Fibroblast of skin of back (primary cell): ENCODE data around the gene CDK9.

Experiments used
- DNase-seq: peaks from one replicate; pipeline ENCODE4 v3.0.0-alpha.2; 2013

CDK9 gene

DNA sequence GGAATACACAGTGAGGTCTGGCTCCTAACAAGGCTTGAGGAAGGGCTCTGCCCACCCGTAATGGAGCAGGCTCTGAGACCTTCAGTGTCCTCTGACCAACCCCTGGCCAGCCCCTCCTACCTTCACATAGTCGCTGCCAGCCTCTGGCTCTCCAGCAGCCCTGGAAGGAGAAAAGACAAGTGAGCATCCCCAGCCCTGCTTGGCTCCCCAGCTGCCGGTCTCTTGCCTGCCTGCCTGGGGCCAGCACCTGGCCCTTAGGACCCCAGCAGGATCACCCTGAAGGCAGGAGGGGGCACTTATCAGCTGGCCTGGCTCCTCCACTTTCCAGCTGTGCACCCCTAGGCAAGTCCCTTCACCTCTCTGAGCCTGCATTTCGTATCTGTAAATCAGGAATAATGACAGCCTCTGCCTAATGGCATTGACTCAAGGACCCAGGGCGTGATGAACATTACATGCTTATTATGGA, 24.3 kb upstream of the CDK9 start:
- no peak for DNase-seq

DNA sequence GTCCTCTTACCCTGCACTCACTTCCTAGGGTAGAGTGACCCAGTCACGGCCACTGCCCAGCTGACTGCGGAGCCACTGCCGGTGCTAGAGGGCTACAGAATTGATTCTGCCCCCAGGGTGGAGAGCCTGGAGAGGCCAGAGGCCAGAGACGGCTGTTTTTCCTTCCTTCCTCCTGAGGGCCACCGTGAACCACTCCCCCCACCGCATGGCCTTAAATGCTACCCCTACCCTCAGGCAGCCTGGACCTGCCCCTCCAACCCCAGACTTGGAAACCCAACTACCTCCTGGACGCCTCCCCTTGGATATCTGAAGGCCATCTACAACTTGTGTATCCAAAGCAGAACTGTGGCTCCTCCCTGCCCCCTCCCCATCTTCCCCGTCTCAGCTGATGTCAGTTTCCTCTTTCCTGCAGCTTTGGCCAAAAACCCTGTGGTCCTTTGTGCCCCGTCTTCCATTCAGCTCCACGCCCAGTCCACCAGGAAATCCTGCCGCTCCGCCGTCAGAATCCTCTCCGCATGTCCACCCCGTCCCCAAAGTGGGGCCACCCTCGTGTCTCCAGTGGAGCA, 23.6 kb upstream of the CDK9 start:
- no peak for DNase-seq

DNA sequence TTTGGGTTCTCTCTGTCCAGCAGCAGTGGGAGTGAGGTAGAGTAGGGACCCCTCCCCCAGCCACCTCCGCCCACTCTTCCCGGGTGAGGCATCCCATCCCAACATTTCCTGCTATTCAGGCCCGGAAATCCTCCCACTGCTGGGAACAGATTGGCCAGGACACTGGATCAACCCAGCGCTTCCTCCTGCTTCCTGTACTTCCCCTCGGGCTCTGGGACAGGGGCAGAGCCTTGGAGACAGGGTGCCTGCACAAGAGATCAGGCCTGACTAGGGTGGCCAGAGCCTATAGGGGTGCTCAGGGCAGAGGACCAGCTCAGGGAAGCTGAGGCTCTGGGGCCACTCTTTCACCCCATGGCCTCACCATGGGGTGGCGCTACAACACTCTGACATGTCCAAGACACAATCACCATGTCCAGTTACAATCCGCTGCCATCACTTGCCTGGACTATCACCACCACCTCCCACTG, 21.9 kb upstream of the CDK9 start:
- DNase-seq = no peak

DNA sequence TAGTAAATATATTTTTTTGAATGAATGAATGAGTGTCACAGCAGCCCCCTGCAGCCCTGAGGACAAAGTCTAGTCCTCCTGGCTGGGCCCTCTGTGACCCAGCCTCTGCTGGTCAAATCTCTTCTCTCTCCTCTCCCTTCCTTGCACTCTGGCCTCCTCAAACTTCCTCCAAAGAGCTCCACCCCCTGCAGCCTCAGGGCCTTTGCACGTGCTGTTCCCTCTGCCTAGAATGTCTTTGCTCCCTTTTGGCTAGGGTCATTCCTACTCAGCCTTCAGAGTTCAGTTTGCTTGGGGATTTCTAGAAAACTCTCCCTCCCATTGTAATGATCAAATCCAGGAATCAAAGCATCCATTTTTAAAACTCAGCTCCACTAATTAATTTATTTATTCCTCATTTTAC, 20.4 kb upstream of the CDK9 start:
- no peak for DNase-seq

DNA sequence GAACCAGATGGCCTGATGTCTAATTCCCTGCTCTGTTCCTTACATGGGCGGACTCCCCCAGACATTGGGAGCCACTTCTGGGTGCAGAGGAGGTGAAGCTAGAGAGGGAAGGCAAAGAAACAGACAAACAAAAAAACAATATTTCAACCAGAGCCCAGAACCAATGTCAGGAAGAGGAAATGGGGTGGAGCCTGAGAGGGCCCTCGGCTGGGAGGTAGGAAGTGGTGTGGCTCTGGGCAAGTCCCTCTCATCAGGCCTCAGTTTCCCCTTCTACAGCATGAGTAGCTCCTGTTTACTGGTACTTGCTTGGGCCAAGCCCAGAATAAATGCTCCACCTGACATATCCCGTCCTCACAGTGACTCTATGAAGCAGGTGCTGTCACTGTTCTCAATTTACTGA, 18.4 kb upstream of the CDK9 start:
- no peak for DNase-seq

DNA sequence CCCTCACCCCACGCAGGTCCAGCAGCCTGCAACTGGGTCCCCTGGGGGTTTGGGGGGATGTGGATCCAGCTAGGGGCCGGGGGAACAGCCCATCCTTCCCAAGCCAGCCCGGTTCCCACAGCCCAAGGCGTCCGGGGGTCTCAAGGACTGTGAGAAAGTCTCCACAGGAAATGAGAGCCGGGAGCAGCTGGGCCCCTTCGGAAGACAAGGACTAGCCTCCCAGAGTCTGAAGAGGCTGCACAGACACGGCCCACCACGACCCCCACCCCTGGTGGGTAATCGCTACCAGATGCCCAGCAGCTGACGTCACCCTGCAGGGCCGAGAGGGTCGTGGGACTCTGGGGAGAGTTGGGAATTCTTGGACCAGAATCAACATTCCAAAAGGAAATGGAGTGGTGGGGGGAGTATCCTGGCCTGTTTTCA, 17.9 kb upstream of the CDK9 start:
- peak; percentile 74 for DNase-seq

DNA sequence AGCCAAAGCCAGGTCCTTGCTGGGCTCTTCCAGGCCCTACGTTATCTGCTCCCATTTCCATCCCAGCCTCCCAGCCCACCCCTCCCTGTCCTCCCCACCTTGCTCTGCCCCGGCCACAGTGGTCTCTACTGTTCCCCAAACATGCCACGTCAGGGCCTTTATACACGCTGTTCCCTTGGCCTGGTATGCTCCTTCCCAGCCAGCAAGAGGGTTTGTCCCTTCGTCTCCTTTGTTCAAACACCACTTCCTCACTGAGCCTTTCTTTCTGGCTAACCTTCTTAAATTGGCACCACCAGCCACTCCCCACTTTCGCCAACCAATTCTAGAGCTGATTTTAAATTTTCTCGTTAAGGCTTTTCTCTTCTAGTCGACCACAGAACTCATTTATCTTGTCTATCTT, 17.1 kb upstream of the CDK9 start:
- DNase-seq = no peak

DNA sequence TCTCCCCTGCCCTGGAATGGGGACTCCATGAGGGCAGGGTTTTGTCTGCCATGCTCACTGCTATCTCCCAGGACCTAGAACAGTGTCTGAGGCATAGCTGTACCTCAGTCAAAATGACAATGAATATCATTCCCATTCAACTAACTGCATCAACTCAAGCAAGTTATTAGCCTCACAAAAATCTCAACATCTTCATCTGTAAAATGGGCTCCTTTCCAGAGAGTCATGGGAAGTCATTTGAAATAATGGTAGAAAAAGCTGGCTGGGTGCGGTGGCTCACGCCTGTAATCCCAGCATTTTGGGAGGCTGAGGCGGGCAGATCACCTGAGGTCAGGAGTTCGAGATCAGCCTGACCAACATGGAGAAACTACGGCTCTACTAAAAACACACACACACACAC, 16.7 kb upstream of the CDK9 start:
- DNase-seq = no peak

DNA sequence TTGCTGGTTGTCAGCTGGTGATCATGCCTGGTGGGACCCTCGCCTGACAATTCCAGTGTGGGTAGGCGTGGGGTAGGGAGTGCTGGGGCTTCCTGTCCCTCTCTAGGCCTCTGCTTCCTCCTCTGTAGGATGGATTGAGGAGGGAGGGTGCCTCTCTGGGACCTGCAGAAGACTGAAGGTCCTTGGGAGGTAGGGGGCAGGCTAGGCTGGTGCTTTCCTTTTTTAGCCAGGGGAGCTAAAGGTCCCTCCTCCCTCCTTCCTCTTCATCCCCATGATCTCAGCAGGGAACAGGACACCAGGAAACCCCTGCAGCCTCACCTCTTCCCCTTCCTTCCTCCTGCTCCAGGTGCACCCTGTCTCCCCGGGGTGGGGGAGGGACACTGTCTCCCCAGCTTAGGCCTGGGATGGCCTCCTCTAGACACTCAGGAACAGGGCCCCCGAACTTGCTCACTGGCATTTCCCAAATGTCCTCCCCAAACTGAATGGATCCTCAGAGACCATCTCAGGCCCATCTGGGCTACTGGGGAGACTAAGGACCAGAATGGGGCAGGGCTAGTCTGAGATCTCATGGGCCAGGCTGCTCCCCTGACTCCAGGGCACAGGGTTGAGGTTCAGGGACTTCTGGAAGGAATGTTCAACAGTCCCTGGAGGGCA, 15.8 kb upstream of the CDK9 start:
- no peak for DNase-seq

DNA sequence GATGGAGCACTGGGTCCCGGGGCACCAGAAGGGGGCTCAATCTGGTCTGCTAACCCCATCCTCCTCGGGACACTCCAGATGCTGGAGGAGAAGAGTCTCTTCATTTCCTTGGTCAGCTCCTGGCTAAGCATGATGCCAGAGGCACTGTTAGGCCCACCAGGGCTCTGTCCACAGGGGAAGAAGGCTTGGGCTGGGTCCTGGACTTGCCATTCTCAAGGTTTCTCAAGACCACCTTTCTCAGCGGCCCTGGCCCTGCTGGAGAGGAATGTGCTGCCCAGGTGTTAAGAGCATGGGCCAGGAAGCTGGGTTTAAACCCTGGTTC, 15.3 kb upstream of the CDK9 start:
- no peak for DNase-seq

DNA sequence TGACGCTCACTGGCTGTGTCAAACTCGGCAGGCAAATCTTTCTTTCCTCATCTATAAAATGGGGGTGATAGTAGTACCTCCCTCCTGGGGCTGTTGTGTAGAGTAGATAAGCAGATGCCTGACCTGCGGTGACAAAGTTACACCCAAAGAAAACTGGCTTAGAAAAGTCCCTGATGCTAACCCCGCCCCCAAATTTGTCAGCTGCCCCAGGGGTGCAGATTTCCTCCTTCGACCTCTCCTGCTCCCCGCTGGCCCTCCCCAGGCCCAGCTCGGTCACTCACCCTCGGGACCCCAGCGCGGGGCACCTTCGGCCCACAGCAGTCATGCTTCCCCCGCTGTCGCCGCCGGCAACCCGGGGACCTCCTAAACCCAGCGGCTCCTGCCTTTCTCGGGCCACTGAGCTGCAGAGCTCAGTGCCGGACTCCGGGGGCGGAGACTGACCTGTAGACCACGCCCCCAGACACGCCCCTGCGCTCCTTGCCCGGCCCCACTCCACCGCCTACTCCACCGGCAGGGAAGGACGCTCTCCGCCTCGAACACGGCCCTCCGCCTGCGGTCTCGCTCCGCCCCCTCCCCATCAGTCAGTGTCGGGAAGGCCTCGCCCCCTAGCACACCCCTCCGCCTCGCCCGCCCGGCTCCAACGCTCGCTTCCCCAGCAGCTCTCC, 14.8 kb upstream of the CDK9 start:
- peak; percentile 97 for DNase-seq

DNA sequence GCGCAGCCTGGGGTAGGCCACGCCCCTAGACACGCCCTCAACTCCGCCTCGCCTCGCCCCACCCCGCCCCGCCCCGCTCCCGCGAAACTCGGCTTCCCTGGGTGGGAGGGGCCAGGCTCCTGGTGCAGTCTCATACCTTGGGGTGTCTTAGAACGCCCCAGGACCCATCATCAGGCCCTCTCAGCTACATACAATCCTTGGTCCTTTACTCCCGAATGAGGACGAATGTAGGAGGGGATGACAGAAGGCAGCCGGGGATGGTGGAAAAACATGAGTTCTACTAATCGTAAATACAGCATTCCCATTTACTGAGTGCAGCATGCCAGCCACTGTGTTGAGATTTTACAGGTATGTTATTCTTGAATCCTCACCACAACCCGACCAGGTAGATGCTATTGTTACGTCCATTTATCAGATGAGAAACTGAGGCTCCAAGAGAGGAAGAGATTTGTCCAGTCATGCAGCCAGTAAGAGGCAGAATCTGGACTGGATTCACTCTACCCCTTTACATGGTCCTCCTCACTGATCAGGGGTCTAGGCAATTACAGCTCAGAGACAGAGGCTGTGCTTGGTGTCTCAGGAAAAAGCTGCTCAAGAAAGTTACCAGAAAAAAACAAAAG, 14.2 kb upstream of the CDK9 start:
- DNase-seq = no peak

DNA sequence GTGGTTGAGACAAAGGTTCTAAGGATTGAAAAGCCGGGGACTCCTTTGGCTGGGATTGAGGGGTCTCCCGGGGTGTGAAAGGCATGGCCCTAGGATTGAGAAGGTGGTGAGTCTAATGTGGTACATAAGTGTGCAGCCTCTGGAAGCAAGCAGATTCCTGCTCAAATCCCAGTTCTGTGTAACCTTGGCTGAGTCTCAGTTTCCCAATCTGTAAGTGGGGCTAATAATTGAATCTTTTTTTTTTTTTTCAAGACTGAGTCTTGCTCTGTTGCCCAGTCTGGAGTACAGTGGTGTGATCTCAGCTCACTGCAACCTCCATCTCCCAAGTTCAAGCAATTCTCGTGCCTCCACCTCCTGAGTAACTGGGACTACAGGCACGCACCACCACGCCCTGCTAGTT, 13.2 kb upstream of the CDK9 start:
- DNase-seq = no peak

DNA sequence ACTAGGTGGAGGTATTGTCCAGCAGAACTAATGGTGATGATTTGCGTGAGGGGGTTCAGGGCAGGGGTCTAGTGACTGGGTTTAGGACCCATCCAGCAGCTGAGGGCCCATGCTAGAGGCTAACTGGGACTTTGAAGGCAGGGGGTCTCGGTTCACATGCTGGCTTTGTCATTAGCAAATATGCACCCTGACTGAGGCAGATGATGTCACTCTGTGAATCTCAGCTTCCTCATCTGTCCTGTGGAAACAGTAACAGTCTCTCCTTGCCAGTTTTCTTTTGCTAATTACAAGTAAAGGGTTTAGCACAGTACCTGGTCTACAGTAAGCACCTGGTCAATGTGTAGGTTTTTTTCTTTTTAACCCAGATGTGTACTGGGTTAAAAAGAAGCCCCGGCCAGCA, 12.6 kb upstream of the CDK9 start:
- no peak for DNase-seq

DNA sequence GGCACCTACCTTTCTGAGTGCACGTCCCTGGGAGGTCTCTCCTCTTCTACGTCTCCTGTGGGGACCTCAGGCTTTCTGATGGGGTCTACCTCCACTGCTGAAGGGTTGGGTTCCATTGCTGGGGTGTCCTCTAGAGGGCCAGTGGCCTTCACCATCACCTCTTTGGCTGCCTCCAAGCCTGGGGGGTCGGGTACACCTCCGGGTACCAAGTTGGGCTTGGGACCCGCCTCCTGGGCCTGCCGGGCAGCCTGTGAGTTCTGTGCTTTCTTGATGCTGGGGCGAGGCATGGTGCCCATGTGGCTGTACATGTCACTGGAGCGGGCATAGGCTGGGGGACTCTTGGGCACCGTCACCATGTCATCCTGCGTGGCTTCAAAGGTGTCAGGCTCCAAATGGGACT, 11.9 kb upstream of the CDK9 start:
- no peak for DNase-seq

DNA sequence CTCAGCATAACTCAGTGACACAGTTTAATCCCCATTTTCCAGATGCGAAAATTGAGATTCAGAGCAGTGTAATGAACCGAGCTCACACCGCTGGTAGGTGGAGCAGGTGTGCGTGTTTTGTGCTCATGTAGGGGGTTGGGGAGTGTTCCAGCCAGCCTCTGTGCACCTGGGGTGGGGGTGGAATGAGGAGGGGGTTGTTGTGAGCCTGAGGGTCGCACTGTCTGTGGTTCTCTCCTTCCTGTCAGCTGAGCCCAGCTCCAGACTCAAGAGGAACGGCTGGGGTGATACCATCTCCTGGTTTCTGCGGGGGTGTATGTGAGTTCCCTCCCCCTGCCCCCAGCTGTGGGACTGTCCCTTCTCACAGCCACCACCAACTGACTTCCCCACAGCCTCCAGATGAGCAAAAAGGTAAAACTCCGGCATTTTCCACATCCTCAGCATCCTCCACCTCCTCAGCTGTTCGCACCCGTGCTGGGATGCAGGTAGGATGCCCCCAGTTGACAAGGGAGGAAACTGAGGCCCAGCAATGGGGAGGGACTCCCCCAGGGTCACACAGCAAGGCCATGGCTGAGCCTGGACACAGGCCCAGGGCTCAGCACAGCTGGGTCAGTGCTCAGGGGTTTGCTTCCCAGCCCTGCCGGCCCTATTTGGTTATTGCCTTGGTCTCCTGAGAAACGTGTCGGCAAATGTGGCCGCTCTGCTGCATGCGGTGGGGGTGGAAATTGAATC, 9.5 kb upstream of the CDK9 start:
- no peak for DNase-seq

DNA sequence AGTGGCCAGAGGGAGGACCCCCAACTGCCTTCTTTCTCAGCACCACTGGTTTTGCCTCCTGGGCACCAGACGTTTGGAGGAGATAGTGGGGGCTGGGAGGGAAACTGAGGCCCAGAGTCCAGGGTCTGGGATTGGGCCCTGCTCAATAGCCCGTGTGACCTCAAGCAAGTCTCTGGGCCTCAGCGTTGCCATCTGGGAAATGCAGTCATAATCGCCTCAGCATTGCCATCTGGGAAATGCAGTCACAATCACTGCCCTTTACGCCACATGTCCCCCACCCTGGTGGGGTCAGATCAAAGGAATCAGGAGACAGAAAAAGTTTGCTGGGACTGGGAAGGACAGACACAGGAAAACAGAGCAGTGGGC, 8.9 kb upstream of the CDK9 start:
- no peak for DNase-seq

DNA sequence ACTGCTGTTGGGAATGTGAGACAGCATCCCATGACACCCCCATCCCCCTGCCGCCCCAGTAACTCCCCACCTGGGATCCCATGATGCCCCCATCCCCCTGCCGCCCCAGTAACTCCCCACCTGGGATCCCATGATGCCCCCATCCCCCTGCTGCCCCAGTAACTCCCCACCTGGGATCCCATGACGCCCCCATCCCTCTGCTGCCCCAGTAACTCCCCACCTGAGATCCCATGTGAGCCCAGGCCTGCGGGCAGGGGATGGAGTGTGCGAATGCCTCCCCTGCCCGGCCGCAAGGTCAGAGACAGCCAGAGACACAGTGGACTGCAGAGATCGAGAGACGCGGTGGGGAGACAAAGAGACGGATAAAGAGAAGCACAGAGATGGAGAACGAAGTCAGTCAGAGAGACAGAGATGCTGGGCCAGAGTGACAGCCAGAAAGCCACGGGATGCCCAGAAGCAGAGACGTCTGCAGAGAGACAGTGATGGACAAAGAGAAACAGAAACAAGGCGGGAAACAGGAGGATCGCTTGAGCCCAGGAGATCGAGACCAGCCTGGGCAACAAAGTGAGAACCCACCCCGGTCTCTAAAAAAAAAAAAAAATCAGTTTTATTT, 8.4 kb upstream of the CDK9 start:
- no peak for DNase-seq

DNA sequence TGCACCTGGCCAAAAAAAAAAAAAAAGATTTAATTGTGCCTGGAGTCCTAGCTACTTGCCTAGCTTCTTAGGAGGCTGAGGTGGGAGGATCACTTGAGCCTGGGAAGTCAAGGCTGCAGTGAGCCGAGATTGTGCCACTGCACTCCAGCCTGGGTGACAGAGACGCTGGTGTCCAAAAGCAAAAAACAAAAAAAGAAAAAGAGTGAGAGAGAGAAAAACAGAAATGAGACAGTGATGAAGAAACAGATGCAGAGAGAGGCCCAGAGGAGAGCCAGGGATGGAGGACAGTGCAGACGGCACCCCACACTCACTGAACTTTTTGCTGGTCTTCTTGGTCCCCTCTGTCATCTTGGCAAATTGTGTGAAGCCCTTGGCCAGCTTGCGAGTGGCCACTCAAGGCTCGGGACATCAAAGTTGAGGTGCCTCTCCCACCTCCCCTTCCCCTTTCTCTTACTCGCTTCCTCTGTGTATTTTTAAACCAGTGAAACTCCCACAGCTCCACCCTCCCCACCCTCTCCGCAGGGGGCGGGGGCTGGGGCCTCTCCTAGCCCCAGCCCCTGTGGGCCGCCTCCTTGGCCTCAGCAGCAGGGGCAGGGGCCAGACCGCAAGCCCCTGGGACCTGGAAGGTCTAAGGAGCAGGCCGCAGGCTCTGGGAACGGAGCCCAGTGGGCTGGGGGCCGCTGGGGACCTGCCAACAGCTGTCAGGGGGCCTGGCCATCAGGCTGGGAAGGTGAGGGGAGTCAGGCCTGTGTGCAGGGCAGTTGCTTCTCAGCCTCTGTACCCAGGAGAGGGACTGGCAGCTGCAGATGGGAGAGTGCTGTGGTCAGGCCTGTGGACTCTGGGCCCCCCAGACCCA, 7.3 kb upstream of the CDK9 start, which contains the start of gene SH2D3C:
Gene SH2D3C, minus strand, starts transcription at position 387 of the 856 bp plus-strand sequence. Its CDS starts 39 bp downstream, at position 348.
- no peak for DNase-seq

DNA sequence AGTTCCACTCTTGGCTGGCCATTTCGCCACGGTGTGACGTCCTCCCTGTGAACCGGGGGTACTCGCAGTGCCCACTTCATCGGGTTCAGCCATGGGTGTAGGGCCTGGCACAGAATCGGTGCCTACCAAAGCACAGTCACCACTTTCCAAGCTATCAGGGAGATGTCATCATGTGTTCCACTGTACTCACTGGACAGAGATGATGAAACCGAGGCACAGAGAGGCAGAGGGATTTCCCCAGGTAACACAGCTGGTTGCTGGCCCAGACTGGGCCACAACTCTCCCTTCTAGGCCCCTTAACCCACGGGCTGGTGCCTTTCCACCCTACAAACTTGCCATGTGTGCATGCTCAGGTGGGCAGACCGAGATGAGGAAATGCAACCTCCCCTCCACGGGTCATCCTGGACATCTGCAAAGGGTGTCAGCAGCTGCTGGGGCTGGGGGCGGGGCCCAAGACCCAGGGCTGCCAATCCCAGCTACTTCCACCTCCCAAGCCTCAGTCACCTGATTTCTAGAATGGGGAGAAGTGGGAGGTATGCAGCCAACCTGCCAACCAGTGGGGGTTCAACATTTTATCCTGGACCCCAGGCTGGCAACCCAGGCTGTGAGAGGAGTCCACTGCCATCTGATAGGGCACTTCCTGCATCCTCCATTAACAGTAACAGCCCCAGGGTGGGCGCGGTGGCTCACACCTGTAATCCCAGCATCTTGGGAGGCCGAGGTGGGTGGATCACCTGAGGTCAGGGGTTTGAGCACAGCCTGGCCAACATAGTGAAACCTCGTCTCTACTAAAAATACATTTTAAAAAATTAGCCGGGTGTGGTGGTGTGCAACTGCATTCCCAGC, 6.5 kb upstream of the CDK9 start:
- DNase-seq = no peak
